MM.1S (cell line): Measurements from ENCODE around the gene LBH.

Source experiments
- EZH2phosphoT487 ChIP-seq: fragments of 300-600 bp; sonication (generic); IDR thresholded peaks from 2 replicates; pipeline ENCODE4 v1.6.1; 2018; ENCODE audit warnings: antibody characterized with exemption, low read length
- TF ChIP-seq, protein P1 (sequence below): fragments of 300-600 bp; sonication (generic); IDR thresholded peaks from 2 replicates; pipeline ENCODE4 v1.5.1; 2016; ENCODE audit warnings: antibody characterized with exemption, low read length, mixed read lengths

DNA sequence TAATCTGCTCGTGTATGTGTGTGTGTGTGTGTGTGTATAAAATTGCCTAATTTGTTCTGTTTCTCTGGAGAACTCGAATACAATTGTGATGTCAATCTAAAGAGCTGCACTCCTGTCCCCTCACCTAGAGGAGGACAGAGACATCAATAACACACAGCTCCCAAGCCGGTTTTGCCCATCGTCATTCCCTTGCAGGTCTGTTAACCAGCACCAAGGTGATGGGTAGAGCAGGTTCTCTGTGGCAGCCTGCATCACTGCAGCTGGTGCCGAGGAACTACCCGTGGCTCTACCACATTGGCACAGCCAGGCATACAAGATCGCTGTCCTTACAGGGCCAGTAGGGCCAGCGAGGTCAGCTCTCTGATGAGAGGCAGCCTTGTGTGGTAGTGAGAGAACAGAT, 41.0 kb downstream of the LBH start:
- TF ChIP-seq, protein P1, sequence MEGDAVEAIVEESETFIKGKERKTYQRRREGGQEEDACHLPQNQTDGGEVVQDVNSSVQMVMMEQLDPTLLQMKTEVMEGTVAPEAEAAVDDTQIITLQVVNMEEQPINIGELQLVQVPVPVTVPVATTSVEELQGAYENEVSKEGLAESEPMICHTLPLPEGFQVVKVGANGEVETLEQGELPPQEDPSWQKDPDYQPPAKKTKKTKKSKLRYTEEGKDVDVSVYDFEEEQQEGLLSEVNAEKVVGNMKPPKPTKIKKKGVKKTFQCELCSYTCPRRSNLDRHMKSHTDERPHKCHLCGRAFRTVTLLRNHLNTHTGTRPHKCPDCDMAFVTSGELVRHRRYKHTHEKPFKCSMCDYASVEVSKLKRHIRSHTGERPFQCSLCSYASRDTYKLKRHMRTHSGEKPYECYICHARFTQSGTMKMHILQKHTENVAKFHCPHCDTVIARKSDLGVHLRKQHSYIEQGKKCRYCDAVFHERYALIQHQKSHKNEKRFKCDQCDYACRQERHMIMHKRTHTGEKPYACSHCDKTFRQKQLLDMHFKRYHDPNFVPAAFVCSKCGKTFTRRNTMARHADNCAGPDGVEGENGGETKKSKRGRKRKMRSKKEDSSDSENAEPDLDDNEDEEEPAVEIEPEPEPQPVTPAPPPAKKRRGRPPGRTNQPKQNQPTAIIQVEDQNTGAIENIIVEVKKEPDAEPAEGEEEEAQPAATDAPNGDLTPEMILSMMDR = no peak
- no peak for TF ChIP-seq EZH2phosphoT487
